ENCODE data around the gene PSD2.

Gene PSD2

DNA sequence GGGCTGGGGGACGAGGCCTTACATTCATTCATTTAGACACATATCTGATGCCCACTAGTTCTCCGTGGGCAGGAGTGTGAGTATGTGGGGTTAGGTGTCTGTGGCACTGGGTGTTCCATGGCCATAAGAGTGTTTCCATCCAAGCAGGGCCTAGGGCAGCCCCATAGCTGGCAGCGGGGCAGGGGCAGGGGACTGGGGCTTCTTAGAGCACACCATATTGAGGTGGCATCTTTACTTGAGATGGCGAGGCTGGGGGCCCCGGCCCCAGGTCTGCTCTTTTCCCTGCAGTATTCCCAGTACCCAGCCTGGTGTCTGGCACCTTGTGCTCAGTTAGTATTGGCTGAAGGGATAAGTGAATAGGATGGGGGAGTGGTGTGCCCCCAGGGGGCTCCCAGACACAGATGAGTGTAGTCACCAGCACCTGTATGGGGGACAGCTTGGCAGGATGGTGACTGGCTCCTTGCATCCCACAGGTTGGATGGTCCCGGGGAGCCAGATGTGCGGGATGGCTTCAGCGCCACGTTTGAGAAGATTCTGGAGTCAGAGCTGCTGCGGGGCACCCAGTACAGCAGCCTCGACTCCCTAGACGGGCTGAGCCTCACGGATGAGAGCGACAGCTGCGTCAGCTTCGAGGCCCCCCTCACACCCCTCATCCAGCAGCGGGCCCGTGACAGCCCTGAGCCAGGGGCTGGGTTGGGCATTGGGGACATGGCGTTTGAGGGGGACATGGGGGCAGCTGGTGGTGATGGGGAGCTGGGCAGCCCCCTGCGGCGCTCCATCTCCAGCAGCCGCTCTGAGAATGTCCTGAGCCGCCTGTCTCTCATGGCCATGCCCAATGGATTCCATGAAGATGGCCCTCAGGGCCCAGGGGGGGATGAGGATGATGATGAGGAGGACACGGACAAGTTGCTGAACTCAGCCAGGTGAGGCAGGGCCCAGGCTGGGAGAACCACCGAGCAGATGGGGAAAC lies 17.5 kb downstream of the PSD2 start:
- no peak for DNase-seq

- DNase-seq: no peak
These were observed 18.6 kb downstream of the PSD2 start for GRCh38 chr5:139814191-139814601.

GRCh38 chr5:139814704-139815280 lies 19.2 kb downstream of the PSD2 start:
- no peak for DNase-seq

DNA sequence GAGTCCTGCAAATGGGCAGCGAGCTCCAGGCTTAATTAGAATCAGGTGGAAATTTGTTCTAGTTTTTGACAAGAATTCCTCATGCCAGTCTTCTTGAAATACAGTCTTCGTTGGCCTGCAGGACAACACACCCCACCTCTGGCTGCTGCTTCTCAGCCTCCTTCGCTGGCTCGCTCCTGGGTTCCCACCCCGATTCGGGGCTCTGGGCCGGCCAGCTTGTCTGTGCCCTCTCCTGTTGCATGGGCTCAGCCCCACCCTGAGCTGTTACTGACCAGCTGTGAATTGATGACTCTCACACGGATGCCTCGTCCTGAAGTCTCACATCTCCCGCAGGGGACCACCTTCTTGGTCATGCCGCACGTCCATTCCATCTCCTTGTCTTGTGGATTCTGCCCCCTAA lies 21.0 kb downstream of the PSD2 start:
- DNase-seq: no peak

- DNase-seq: no peak
These were observed 21.8 kb downstream of the PSD2 start for GRCh38 chr5:139817362-139817761.

- DNase-seq: no peak
These were observed 22.4 kb downstream of the PSD2 start for GRCh38 chr5:139817970-139818369.

GRCh38 chr5:139820130-139820529 lies 24.5 kb downstream of the PSD2 start:
- no peak for DNase-seq

DNA sequence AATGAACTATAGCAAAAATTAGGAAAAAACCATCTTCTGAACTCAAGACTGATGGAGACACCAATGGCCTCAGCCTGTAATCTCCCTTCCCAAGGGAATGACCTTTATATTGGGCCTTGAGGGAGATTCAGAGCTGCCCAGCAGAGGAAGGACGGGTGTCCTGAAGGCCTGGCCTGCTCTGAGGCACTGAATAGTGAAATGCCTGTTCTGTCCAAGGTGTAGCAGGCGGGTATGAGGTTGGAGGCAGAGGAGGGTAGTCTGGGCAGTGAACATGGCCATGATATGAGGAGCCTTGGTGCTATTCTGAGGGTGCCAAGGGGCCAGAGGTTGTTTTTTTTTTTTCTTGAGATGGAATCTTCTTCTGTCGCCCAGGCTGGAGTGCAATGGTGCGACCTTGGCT lies 25.0 kb downstream of the PSD2 start:
- DNase-seq: no peak

- no peak for DNase-seq
These were observed 26.4 kb downstream of the PSD2 start for GRCh38 chr5:139821806-139822552.

- no peak for DNase-seq
These were observed 27.2 kb downstream of the PSD2 start for GRCh38 chr5:139822553-139823425.

GRCh38 chr5:139823757-139824355 lies 28.2 kb downstream of the PSD2 start:
- DNase-seq: no peak

DNA sequence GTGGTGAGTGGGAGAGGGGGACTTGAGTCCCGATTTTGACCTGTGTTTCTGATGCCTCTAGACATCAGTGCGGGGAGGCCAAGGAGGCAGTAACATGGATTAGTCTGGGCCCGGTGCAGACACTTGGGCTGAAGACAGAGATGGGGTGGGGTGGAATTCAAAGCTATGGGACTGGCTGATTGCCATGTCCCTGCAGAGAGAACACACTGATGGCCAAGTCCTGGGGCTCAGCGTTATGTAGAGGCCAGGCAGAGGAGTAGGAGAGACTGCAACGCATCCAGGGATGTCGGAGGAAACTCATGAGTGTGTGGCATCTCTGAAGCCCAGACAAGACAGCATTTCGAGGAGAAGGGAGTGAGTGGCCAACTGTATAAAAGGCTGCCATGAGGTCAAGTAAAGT lies 30.1 kb downstream of the PSD2 start:
- DNase-seq: no peak

GRCh38 chr5:139828207-139828895 lies 32.7 kb downstream of the PSD2 start:
- no peak for DNase-seq

DNA sequence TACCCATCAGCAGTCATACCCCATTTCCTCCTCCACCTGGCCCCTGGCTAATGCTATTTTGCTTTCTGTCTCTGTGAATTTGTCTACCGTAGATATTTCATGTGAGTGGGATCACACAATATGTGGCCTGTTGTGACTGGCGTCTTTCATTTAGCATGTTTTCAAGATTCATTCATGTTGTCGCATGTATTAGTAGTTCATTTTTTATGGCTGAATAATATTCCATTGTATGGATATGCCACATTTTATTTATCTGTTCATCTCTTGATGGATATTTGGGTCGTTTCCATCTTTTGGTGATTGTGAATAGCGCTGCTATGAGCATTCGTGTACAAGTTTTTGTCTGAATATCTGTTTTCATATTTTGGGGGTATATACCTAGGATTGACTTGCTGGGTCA lies 33.9 kb downstream of the PSD2 start:
- DNase-seq: no peak

DNA sequence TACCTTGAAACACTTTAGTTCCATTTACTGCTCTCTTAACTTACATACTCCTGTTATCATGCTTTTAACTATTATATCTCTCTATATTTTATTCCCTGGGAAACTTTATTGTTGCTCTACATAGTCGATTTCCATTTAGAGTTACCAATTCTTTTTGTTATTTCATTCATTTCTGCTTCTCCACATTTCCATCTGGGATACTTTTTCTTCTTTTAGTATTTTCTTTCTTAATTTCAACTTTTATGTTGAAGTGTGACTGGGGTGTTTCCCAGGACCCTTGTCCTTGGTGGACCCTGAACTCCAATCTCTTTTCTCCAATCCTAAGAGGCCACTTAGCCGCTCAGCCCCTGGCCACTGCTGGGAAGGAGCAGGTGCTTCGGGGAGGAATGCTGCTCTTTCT lies 36.0 kb downstream of the PSD2 start:
- no peak for DNase-seq

DNA sequence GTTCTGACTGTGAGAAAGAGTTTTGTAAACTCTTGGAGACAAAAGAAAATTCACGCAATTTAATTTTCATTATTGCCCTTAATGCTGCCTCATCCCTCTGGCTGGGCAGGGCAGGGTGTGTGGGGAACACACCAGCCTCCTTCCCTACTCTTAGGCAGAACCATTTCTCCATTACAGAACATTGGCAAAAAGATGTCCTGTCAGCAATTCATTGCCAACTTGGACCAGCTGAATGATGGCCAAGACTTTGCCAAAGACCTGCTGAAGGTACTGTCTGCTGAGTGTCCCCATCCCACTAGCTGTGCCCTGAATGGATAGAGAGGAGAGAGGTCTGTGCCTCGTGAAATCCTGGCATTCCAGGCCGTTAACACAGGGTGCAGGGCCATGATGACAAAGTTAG lies 37.9 kb downstream of the PSD2 start:
- no peak for DNase-seq

DNA sequence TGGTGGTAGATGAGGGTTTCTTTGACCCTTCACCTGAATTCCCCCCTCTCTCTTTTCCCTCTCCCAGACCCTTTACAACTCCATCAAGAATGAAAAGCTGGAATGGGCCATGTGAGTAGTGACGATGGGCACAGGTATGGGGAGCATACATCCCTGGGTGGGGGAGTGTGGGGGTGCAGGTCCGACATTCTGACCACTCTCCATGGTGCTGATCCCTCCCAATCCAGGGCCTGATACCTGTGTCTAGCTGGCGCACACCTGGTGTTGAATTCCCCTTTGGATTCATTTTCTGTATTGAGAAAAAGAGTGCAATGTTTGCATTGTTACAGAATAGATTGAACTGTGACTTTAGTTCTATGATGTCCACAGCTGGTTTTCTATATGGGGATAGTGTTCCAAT lies 40.0 kb downstream of the PSD2 start:
- DNase-seq: no peak

- DNase-seq: no peak
These were observed 41.0 kb downstream of the PSD2 start for GRCh38 chr5:139836469-139837208.

- DNase-seq: no peak
These were observed 42.2 kb downstream of the PSD2 start for GRCh38 chr5:139837711-139838380.
